Gastrocnemius medialis (tissue), 4 donors: ENCODE results near the gene BNIP2. TPM values are rescaled to one million over a fixed set of nuclear protein-coding genes. Genes with fewer than 3 reads are reported as not detected.

Source experiments
- ATAC-seq, 2 donors: fragments of 150-250 bp; one replicate each; pipeline ENCODE4 v1.9.1; 2016
- DNase-seq, 2 donors: peaks; one replicate each; pipeline ENCODE4 v3.0.0-alpha.2; 2019
- H3K27ac ChIP-seq, 4 donors: fragments of 200-600 bp; sonication (generic); 1 replicate in 1 of 4; 2 replicates in 3 of 4; pipeline ENCODE4 v1.5.1; 2016 to 2018; ENCODE audit warnings: mild to moderate bottlenecking in 2 of 4, moderate library complexity in 1 of 4
- H3K27me3 ChIP-seq, 3 donors: fragments of 200-600 bp; sonication (generic) in 2 of 3; 1 replicate in 1 of 3; 2 replicates in 2 of 3; pipeline versions ENCODE4 v1.5.1 to v1.6.0; 2016 to 2019; ENCODE audit warnings: mild to moderate bottlenecking in 1 of 3, moderate library complexity in 1 of 3
- H3K36me3 ChIP-seq, 2 donors: fragments of 200-600 bp; sonication (generic) in 1 of 2; one replicate each; pipeline ENCODE4 v1.5.1; 2017 to 2018
- H3K4me1 ChIP-seq, 2 donors: fragments of 200-600 bp; sonication (generic) in 1 of 2; one replicate each; pipeline ENCODE4 v1.5.1; 2016 to 2017; ENCODE audit warnings: mild to moderate bottlenecking in 2 of 2
- H3K4me3 ChIP-seq, 4 donors: fragments of 200-600 bp; sonication (generic) in 3 of 4; 1 replicate in 1 of 4; 2 replicates in 3 of 4; pipeline ENCODE4 v1.5.1; 2016 to 2019; ENCODE audit warnings: mild to moderate bottlenecking in 2 of 4
- H3K9me3 ChIP-seq, 3 donors: fragments of 200-600 bp; sonication (generic) in 2 of 3; 1 replicate in 1 of 3; 2 replicates in 2 of 3; pipeline ENCODE4 v1.5.1; 2016 to 2019
- POLR2A ChIP-seq, 2 donors: fragments of 450-650 bp; IDR thresholded peaks; one replicate each; pipeline ENCODE4 v1.6.1; 2017; ENCODE audit warnings: antibody characterized with exemption in 2 of 2, mild to moderate bottlenecking in 2 of 2, moderate library complexity in 2 of 2
- in situ Hi-C, 4 donors: fragments of 200-750 bp; cut with MboI; loops; one replicate each; pipeline versions ENCODE4 v1.15.0 to v1.8.0; 2017; ENCODE audit warnings: low sequenced_read_pairs in 4 of 4
- intact Hi-C: fragments of 100-400 bp; cut with DNase I; formaldehyde crosslinking; loops from one replicate; pipeline ENCODE4 v1.15.1; 2023; ENCODE audit warnings: low total_unique reads
- total RNA-seq, 4 donors: library from RNA; depleted of rRNA; stranded (reverse); fragments of >200 nt; gene quantifications; one replicate each; pipeline versions ENCODE4 v1.1.0 to v1.2.3, GENCODE V29; 2016
- TF ChIP-seq, protein P1 (sequence below), 5 experiments: fragments of 450-650 bp in 3 of 5; fragments of 200-600 bp in 2 of 5; sonication (generic) in 2 of 5; IDR thresholded peaks in 4 of 5; conservative IDR thresholded peaks in 1 of 5; 1 replicate in 4 of 5; 2 replicates in 1 of 5; pipeline ENCODE4 v1.5.1; 2016 to 2019; ENCODE audit warnings: antibody characterized with exemption in 5 of 5, mild to moderate bottlenecking in 3 of 5, moderate library complexity in 3 of 5

BNIP2 gene
- total RNA-seq, 4 donors from 2014 or later = 120 to 147 (median 137) TPM

DNA sequence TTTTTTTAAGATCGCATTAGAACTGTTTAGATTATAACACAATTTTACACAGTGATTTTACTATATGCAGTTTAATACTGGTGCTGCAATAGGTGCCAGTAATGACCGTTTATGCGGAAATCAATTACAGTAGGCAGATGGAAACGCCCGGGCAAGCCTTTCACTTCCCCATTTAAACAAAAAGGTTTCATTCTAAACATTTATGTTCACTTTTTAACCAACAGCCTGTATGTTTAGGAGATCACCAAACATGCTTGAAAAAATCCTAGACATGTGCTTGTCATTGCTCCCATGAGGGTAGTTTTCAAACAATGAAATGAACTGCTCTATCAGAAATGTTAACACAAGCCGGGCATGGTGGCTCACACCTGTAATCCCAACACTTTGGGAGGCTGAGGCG is 2.7 kb downstream of the BNIP2 start:
- Histone ChIP-seq H3K27ac (peak overlapping the region; percentile 35 to 100 (median 50)), H3K9me3 (no peaks in the 10 kb centered on the region), H3K4me1 (peaks cover 40 to 54% of the 10 kb centered on the region in 2 donors), H3K36me3 (peaks cover 0 to 11% of the 10 kb centered on the region in 2 donors), H3K4me3 (no peak overlapping the region), H3K27me3 (no peaks in the 10 kb centered on the region)
- ATAC-seq (no peak), DNase-seq (no peak)
- intact Hi-C loops (no loop called here), in situ Hi-C loops (loop anchor here in 1 of 4 donors (25.0 kb wide), 1 partner anchor 776 kb away; no protein-coding TSS in a partner anchor)
- no peak for TF ChIP-seq POLR2A (IDR thresholded peaks at IDR 0.05)
- TF ChIP-seq, protein P1, sequence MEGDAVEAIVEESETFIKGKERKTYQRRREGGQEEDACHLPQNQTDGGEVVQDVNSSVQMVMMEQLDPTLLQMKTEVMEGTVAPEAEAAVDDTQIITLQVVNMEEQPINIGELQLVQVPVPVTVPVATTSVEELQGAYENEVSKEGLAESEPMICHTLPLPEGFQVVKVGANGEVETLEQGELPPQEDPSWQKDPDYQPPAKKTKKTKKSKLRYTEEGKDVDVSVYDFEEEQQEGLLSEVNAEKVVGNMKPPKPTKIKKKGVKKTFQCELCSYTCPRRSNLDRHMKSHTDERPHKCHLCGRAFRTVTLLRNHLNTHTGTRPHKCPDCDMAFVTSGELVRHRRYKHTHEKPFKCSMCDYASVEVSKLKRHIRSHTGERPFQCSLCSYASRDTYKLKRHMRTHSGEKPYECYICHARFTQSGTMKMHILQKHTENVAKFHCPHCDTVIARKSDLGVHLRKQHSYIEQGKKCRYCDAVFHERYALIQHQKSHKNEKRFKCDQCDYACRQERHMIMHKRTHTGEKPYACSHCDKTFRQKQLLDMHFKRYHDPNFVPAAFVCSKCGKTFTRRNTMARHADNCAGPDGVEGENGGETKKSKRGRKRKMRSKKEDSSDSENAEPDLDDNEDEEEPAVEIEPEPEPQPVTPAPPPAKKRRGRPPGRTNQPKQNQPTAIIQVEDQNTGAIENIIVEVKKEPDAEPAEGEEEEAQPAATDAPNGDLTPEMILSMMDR (IDR thresholded peaks at IDR 0.05 in 4 of 5, conservative IDR thresholded peaks at IDR 0.05 in 1 of 5) = no peak

DNA sequence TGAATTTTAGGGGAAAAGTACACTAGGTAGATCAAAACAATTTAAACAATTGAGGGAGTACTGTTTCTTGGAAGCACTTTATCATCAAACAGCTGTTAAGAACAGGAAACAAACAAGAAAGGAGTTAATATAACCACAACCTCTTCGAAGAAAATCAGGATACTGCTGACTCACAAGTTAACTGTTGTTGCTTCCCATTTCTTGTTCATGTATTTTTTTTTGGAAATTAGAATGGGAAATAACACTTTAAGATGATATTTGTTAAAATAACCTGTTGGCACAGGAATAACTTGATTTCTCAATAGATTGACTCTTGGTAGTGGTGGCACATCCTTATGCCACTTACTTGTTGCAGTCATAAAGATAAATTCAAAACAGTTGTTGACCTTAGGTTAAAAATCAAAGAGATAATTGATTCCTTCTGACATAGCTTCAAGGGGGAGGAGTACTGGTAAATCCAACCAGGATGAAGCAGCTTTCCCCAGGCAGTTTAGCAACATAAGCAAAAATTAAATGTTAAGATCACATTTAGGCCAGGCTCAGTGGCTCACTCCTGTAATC is 3.3 kb downstream of the BNIP2 start:
- intact Hi-C loops (no loop called here), in situ Hi-C loops (loop anchor here in 1 of 4 donors (25.0 kb wide), 1 partner anchor 776 kb away; no protein-coding TSS in a partner anchor)
- Histone ChIP-seq H3K9me3 (no peaks in the 10 kb centered on the region), H3K27me3 (no peaks in the 10 kb centered on the region), H3K36me3 (peaks cover 0 to 15% of the 10 kb centered on the region in 2 donors), H3K4me3 (peak overlapping the region in 1 of 4 donors; percentile 13), H3K4me1 (peaks cover 40 to 53% of the 10 kb centered on the region in 2 donors), H3K27ac (peak overlapping the region; percentile 35 to 55 (median 45))
- ATAC-seq (no peak), DNase-seq (no peak)
- TF ChIP-seq, protein P1 (IDR thresholded peaks at IDR 0.05 in 4 of 5, conservative IDR thresholded peaks at IDR 0.05 in 1 of 5) = no peak
- no peak for TF ChIP-seq POLR2A (IDR thresholded peaks at IDR 0.05)

DNA sequence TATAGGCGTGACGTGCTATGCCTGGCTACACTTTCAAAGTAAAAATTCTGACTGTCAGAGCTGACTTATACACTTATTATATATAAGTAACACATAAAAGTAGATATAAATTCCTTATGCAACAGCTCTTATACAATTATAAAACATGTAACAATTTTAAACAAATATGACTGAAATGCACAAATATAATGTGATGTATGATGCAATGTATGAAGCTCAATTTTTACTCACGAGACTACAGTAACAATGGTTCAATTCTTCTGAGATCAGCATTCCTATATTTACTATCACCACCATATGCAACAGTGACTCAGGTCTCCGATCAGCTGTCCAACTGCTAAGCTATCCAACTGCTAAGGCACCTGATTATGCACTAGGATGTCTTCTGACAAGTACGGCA is 8.2 kb downstream of the BNIP2 start:
- H3K27me3 ChIP-seq = no peaks in the 10 kb centered on the region
- intact Hi-C loops (no loop called here), in situ Hi-C loops (loop anchor here in 1 of 4 donors (25.0 kb wide), 1 partner anchor 781 kb away; no protein-coding TSS in a partner anchor)
- TF ChIP-seq POLR2A (IDR thresholded peaks at IDR 0.05) = no peak
- TF ChIP-seq, protein P1 (IDR thresholded peaks at IDR 0.05 in 4 of 5, conservative IDR thresholded peaks at IDR 0.05 in 1 of 5) = no peak
- H3K4me1 ChIP-seq = peaks cover 18 to 19% of the 10 kb centered on the region in 2 donors
- no peak for ATAC-seq
- H3K9me3 ChIP-seq = no peaks in the 10 kb centered on the region
- no peak overlapping the region for H3K4me3 ChIP-seq
- H3K36me3 ChIP-seq = peaks cover 0 to 65% of the 10 kb centered on the region in 2 donors
- no peak for DNase-seq
- H3K27ac ChIP-seq = no peak overlapping the region

DNA sequence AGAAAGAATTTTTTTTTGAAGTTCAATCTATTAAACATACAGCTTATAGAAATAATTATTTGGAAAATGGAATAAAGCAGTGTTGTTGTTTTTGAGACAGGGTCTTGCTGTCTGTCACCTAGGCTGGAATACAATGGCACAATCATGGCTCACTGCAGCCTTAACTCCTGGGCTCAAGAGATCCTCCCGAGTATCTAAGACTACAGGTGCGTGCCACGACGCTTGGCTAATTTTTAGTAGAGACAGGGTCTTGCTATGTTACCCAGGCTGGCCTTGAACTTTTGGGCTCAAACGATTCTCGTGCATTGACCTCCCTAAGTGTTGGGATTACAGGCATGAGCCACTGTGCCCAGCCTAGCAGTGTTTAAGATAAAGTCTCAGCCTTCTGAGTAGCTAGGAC is 8.8 kb downstream of the BNIP2 start:
- TF ChIP-seq, protein P1 (IDR thresholded peaks at IDR 0.05 in 4 of 5, conservative IDR thresholded peaks at IDR 0.05 in 1 of 5) = no peak
- no peak for TF ChIP-seq POLR2A (IDR thresholded peaks at IDR 0.05)
- intact Hi-C loops = no loop called here
- peaks cover 0 to 70% of the 10 kb centered on the region in 2 donors for H3K36me3 ChIP-seq

More for the DNA sequence above, 8.8 kb downstream of the BNIP2 start:
- H3K4me1 ChIP-seq = peaks cover 14% of the 10 kb centered on the region in 2 donors
- no peak overlapping the region for H3K4me3 ChIP-seq
- ATAC-seq (no peak), DNase-seq (no peak)
- H3K9me3 ChIP-seq = no peaks in the 10 kb centered on the region
- no peak overlapping the region for H3K27ac ChIP-seq
- no peaks in the 10 kb centered on the region for H3K27me3 ChIP-seq
- in situ Hi-C loops = loop anchor here in 1 of 4 donors (25.0 kb wide), 1 partner anchor 782 kb away; no protein-coding TSS in a partner anchor
